ENCODE measurements around the gene LAMA2. TPM values are rescaled to one million over a fixed set of nuclear protein-coding genes. Genes with fewer than 3 reads are reported as not detected.

The LAMA2 gene
- total and polyA plus RNA-seq, 2 experiments from 2014 or later: 13.4 to 78.1 TPM

GRCh38 chr6:129555206-129555832 lies 672.4 kb downstream of the LAMA2 start:
- Histone ChIP-seq H3K4me3 (no peak overlapping the region), H3K36me3 (no peaks in the 10 kb centered on the region), H3K27me3 (no peaks in the 10 kb centered on the region), H3K27ac (no peak overlapping the region), H3K4me1 (ENCODE audit: low read depth) (no peaks in the 10 kb centered on the region), H3K9me3 (ENCODE audit: low read depth) (no peaks in the 10 kb centered on the region)
- TF ChIP-seq CTCF (IDR thresholded peaks at IDR 0.05; ENCODE audit: low read depth, low read length): no peak
- DNase-seq (ENCODE audit: low read depth in 1 of 2, low spot score in 1 of 2): peak in 1 of 2 donors; percentile 82

DNA sequence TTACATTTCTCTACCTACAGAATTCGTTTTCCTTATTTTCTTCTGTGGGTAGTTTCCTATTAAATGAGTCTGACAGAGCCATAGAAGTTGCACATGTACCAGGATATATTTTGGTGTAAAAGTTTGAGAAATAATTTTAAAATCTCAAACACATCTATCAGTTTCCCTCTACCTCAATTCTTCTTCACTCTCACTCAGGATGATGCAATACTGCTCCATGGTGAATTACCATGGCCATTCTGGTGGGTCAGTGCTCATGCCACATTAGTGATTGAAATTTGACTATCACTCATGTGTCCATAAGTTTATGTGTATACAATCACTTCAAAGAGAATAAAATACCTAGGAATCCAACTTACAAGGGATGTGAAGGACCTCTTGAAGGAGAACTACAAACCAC lies 675.3 kb downstream of the LAMA2 start:
- Histone ChIP-seq H3K9me3 (ENCODE audit: low read depth) (no peaks in the 10 kb centered on the region), H3K27me3 (no peaks in the 10 kb centered on the region), H3K4me3 (no peak overlapping the region), H3K27ac (no peak overlapping the region), H3K4me1 (ENCODE audit: low read depth) (no peaks in the 10 kb centered on the region), H3K36me3 (no peaks in the 10 kb centered on the region)
- no peak for TF ChIP-seq CTCF (IDR thresholded peaks at IDR 0.05; ENCODE audit: low read depth, low read length)
- DNase-seq (ENCODE audit: low read depth in 1 of 2, low spot score in 1 of 2): no peak

- Histone ChIP-seq H3K4me1 (ENCODE audit: low read depth) (peaks cover 11% of the 10 kb centered on the region), H3K27ac (no peak overlapping the region), H3K4me3 (no peak overlapping the region), H3K27me3 (no peaks in the 10 kb centered on the region), H3K9me3 (ENCODE audit: low read depth) (no peaks in the 10 kb centered on the region), H3K36me3 (no peaks in the 10 kb centered on the region)
- TF ChIP-seq CTCF (IDR thresholded peaks at IDR 0.05; ENCODE audit: low read depth, low read length): no peak
- no peak for DNase-seq (ENCODE audit: low read depth in 1 of 2, low spot score in 1 of 2)
These were observed 682.4 kb downstream of the LAMA2 start for GRCh38 chr6:129565366-129565765.

- H3K27ac ChIP-seq: no peak overlapping the region
- H3K27me3 ChIP-seq: no peaks in the 10 kb centered on the region
- H3K36me3 ChIP-seq: no peaks in the 10 kb centered on the region
- TF ChIP-seq CTCF (IDR thresholded peaks at IDR 0.05; ENCODE audit: low read depth, low read length): no peak
- no peaks in the 10 kb centered on the region for H3K9me3 ChIP-seq (ENCODE audit: low read depth)
- no peak for DNase-seq (ENCODE audit: low read depth in 1 of 2, low spot score in 1 of 2)
- H3K4me3 ChIP-seq: no peak overlapping the region
- peaks cover 11% of the 10 kb centered on the region for H3K4me1 ChIP-seq (ENCODE audit: low read depth)
These were observed 682.9 kb downstream of the LAMA2 start for GRCh38 chr6:129565811-129566210.

Measured in cardiac muscle cell (in vitro differentiated cells and primary cell).